DND-41 (cell line): Measurements from ENCODE around the gene CDK15.

Source experiments
- EZH2 ChIP-seq: IDR thresholded peaks from 3 replicates; pipeline ENCODE4 v1.6.1; 2012; ENCODE audit warnings: borderline replicate concordance, low read depth, mild to moderate bottlenecking, moderate library complexity, low read length, inconsistent platforms; ENCODE audit not compliant: severe bottlenecking
- TF ChIP-seq, protein P1 (sequence below): IDR thresholded peaks from 2 replicates; pipeline ENCODE4 v1.5.1; 2012; ENCODE audit warnings: borderline replicate concordance, low read length, moderate library complexity, mild to moderate bottlenecking; ENCODE audit not compliant: poor library complexity, severe bottlenecking; ENCODE audit errors: extremely low read depth

DNA sequence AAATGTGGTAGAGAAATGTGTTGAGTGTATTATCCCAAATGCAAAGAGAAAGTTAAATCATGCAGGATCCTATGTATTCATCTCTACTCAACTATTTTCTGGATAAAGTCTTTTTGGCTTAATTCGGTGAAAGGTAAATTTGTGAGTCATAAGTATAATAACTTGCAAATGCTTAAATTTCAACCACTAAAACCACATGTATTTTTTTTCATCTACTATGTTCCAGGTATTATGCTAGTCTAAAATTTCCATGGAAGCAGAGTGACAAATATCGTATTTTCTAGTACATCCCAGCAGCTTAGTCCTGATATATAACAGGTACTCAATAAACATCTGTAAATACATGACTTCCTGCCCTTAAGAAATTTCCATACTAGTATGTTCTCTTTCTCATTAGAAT, 31.8 kb upstream of the CDK15 start:
- TF ChIP-seq, protein P1, sequence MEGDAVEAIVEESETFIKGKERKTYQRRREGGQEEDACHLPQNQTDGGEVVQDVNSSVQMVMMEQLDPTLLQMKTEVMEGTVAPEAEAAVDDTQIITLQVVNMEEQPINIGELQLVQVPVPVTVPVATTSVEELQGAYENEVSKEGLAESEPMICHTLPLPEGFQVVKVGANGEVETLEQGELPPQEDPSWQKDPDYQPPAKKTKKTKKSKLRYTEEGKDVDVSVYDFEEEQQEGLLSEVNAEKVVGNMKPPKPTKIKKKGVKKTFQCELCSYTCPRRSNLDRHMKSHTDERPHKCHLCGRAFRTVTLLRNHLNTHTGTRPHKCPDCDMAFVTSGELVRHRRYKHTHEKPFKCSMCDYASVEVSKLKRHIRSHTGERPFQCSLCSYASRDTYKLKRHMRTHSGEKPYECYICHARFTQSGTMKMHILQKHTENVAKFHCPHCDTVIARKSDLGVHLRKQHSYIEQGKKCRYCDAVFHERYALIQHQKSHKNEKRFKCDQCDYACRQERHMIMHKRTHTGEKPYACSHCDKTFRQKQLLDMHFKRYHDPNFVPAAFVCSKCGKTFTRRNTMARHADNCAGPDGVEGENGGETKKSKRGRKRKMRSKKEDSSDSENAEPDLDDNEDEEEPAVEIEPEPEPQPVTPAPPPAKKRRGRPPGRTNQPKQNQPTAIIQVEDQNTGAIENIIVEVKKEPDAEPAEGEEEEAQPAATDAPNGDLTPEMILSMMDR: no peak
- TF ChIP-seq EZH2: no peak
